ENCODE results near the gene B3GNT2.

- no peak for TF ChIP-seq CTCF (IDR thresholded peaks at IDR 0.05; ENCODE audit: borderline replicate concordance, extremely low read depth, low read length, poor library complexity, severe bottlenecking)
- TF ChIP-seq EZH2 (IDR thresholded peaks at IDR 0.05; ENCODE audit: borderline replicate concordance, low read depth, low read length, severe bottlenecking), result no peak
These were observed 23.7 kb downstream of the B3GNT2 start for GRCh38 chr2:62219407-62220159.

Measured in DND-41 (cell line).